Upper lobe of left lung (tissue), 4 donors: ENCODE data around the gene ACTN1.

Experiments
- CTCF ChIP-seq, 6 experiments: fragments of 450-650 bp in 4 of 6; fragments of 200-600 bp in 2 of 6; sonication (generic) in 2 of 6; IDR thresholded peaks; one replicate each; pipeline ENCODE4 v1.5.1; 2016 to 2019; ENCODE audit warnings: antibody characterized with exemption in 6 of 6
- POLR2A ChIP-seq, 4 donors: fragments of 450-650 bp; IDR thresholded peaks; one replicate each; pipeline ENCODE4 v1.5.1; 2016 to 2017; ENCODE audit warnings: antibody characterized with exemption in 4 of 4, mild to moderate bottlenecking in 2 of 4

GRCh38 chr14:68966872-68967301 lies 12.2 kb downstream of the ACTN1 start:
- TF ChIP-seq POLR2A (IDR thresholded peaks at IDR 0.05): no peak
- TF ChIP-seq CTCF (IDR thresholded peaks at IDR 0.05): no peak
